Pancreas (tissue), 10 donors: Measurements from ENCODE around the gene TAS1R1. TPM values are rescaled to one million over a fixed set of nuclear protein-coding genes. Genes with fewer than 3 reads are reported as not detected.

Source experiments
- ATAC-seq, 4 donors: fragments of 200-7000 bp; cut with Tn5 transposase; one replicate each; pipeline versions ENCODE4 v1.8.0 to v1.9.1; 2020; ENCODE audit warnings: mild to moderate bottlenecking in 4 of 4, moderate library complexity in 4 of 4
- DNase-seq, 6 donors: peaks; one replicate each; pipeline ENCODE4 v3.0.0-alpha.2; 2020
- FAIRE-seq: peaks from 2 replicates; lab custom pipeline; 2012; peaks lifted over from hg19 to GRCh38; lab: Jason Lieb, UNC
- H3K27ac ChIP-seq, 4 donors: fragments of 200-600 bp; sonication (generic); 1 replicate in 3 of 4; 2 replicates in 1 of 4; pipeline versions ENCODE4 v1.5.0 to v1.8.0; 2020
- H3K27me3 ChIP-seq, 4 donors: fragments of 200-600 bp; one replicate each; pipeline ENCODE4 v1.8.0; 2021
- H3K36me3 ChIP-seq, 3 donors: fragments of 200-600 bp; sonication (generic) in 1 of 3; one replicate each; pipeline versions ENCODE4 v1.5.0 to v1.8.0; 2020 to 2021
- H3K4me1 ChIP-seq, 3 donors: fragments of 200-600 bp; one replicate each; pipeline ENCODE4 v1.8.0; 2021
- H3K4me3 ChIP-seq, 4 donors: fragments of 200-600 bp; sonication (generic) in 2 of 4; one replicate each; pipeline versions ENCODE4 v1.5.0 to v1.8.0; 2020 to 2021
- H3K9me3 ChIP-seq, 4 donors: fragments of 200-600 bp; one replicate each; pipeline ENCODE4 v1.8.0; 2021
- CTCF ChIP-seq, 4 donors: fragments of 200-600 bp; sonication (generic) in 3 of 4; IDR thresholded peaks; one replicate each; pipeline versions ENCODE4 v1.5.0 to v1.8.0; 2021; ENCODE audit warnings: antibody characterized with exemption in 4 of 4
- WGBS, 2 donors: extraction: QIAGEN DNeasy Blood & Tissue Kit; methylation state at CpG; one replicate each; pipeline ENCODE4 v1.1.7; 2013; 5-methylcytosine and 5-hydroxymethylcytosine counted together
- intact Hi-C, 3 donors: fragments of 100-400 bp; cut with DNase I; formaldehyde crosslinking; loops; one replicate each; pipeline versions ENCODE4 v1.11.1 to v1.14.2; 2022
- polyA plus RNA-seq, 2 donors: library from polyadenylated mRNA; stranded (reverse); fragments of 200-250 nt; gene quantifications; one replicate each; pipeline ENCODE4 v1.2.3, GENCODE V29; 2013
- total RNA-seq, 6 donors: library from RNA; stranded (reverse); fragmentation: NEBNext Ultra II Directional in 4 of 6; extraction: Animal tissue kit (Norgen Biotek cat#: 25700) in 4 of 6; gene quantifications; one replicate each; pipeline versions ENCODE4 v1.2.1 to v1.2.4, GENCODE V29; 2021 to 2023
- donor health status: healthy with polysubstance abuse.
- donor health status: DM: no; HTN: no; CAD: no; lungs with moderate emphysema.
- donor health status: DM: no; HTN: no; CAD: no.
- donor health status: control.
- donor health status: control.
- donor health status: Bipolar disorder and iron deficiency.
- donor health status: DM: yes; HTN: yes; CAD: no.
- donor health status: DM: no; HTN: no; CAD: no.
- donor health status: DM: no; HTN: no; CAD: no.
- donor health status: DM: yes; HTN: yes; CAD: no.

The TAS1R1 gene
- total and polyA plus RNA-seq, 8 donors: not detected

- Histone ChIP-seq H3K27me3 (no peaks in the 10 kb centered on the region), H3K4me3 (no peak overlapping the region), H3K9me3 (no peaks in the 10 kb centered on the region), H3K36me3 (no peaks in the 10 kb centered on the region), H3K27ac (no peak overlapping the region), H3K4me1 (no peaks in the 10 kb centered on the region)
- intact Hi-C loops: no loop called here
- TF ChIP-seq CTCF (IDR thresholded peaks at IDR 0.05): no peak
- WGBS, 2 donors: 63 to 75% methylated on average over 12 of the region's 12 CpGs
- ATAC-seq: no peak
- peak in 1 of 6 donors; percentile 65 for DNase-seq
- no peak for FAIRE-seq
These were observed 47.6 kb upstream of the TAS1R1 start for GRCh38 chr1:6507461-6507911.

- intact Hi-C loops: no loop called here
- WGBS, 2 donors: 68 to 71% methylated on average over 18 of the region's 18 CpGs
- FAIRE-seq (no peak), DNase-seq (no peak), ATAC-seq (no peak)
- Histone ChIP-seq H3K4me3 (no peak overlapping the region), H3K4me1 (no peaks in the 10 kb centered on the region), H3K36me3 (no peaks in the 10 kb centered on the region), H3K27ac (no peak overlapping the region), H3K9me3 (no peaks in the 10 kb centered on the region), H3K27me3 (no peaks in the 10 kb centered on the region)
- TF ChIP-seq CTCF (IDR thresholded peaks at IDR 0.05): no peak
These were observed 46.8 kb upstream of the TAS1R1 start for GRCh38 chr1:6508154-6508815.

- intact Hi-C loops: no loop called here
- Histone ChIP-seq H3K27me3 (no peaks in the 10 kb centered on the region), H3K27ac (no peak overlapping the region), H3K4me1 (no peaks in the 10 kb centered on the region), H3K9me3 (no peaks in the 10 kb centered on the region), H3K36me3 (no peaks in the 10 kb centered on the region), H3K4me3 (no peak overlapping the region)
- TF ChIP-seq CTCF (IDR thresholded peaks at IDR 0.05): no peak
- DNase-seq: peak in 1 of 6 donors; percentile 51
- no peak for ATAC-seq
- FAIRE-seq: no peak
- 83 to 91% methylated on average over 8 to 11 of the region's 11 CpGs for WGBS, 2 donors
These were observed 46.3 kb upstream of the TAS1R1 start for GRCh38 chr1:6508816-6509189.

GRCh38 chr1:6509220-6509918 lies 45.7 kb upstream of the TAS1R1 start:
- Histone ChIP-seq H3K36me3 (no peaks in the 10 kb centered on the region), H3K4me1 (no peaks in the 10 kb centered on the region), H3K4me3 (no peak overlapping the region), H3K9me3 (no peaks in the 10 kb centered on the region), H3K27ac (no peak overlapping the region), H3K27me3 (no peaks in the 10 kb centered on the region)
- WGBS, 2 donors: 58 to 70% methylated on average over 20 of the region's 20 CpGs
- no peak for TF ChIP-seq CTCF (IDR thresholded peaks at IDR 0.05)
- ATAC-seq (peak in 1 of 4 donors; percentile 17), FAIRE-seq (no peak), DNase-seq (peak in 1 of 6 donors; percentile 41)
- intact Hi-C loops: no loop called here

- no peak for TF ChIP-seq CTCF (IDR thresholded peaks at IDR 0.05)
- H3K36me3 ChIP-seq: no peaks in the 10 kb centered on the region
- FAIRE-seq (no peak), DNase-seq (peak in 1 of 6 donors; percentile 49), ATAC-seq (peak in 1 of 4 donors; percentile 58)
- no peak overlapping the region for H3K4me3 ChIP-seq
- H3K27ac ChIP-seq: no peak overlapping the region
- H3K4me1 ChIP-seq: no peaks in the 10 kb centered on the region
- WGBS, 2 donors: 76 to 90% methylated on average over 7 to 10 of the region's 10 CpGs
- intact Hi-C loops: no loop called here
- no peaks in the 10 kb centered on the region for H3K9me3 ChIP-seq
- no peaks in the 10 kb centered on the region for H3K27me3 ChIP-seq
These were observed 45.2 kb upstream of the TAS1R1 start for GRCh38 chr1:6509919-6510291.
